PFSK-1 (cell line): ENCODE data around the gene PHF19.

ENCODE experiments used
- FOXP2 ChIP-seq: optimal IDR thresholded peaks from 2 replicates; pipeline ENCODE3; 2011; ENCODE audit warnings: borderline replicate concordance, control low read depth, inconsistent platforms; ENCODE audit not compliant: insufficient read depth; ENCODE audit errors: extremely low read length, extremely low read depth
- POLR2AphosphoS5 ChIP-seq: IDR thresholded peaks from 2 replicates; pipeline ENCODE4 v1.6.1; 2012; ENCODE audit warnings: low read depth, mild to moderate bottlenecking, control low read depth, low read length, moderate library complexity
- SIN3A ChIP-seq: IDR thresholded peaks from 2 replicates; pipeline ENCODE4 v1.6.1; 2012; ENCODE audit warnings: mild to moderate bottlenecking, low read length, moderate library complexity, borderline replicate concordance; ENCODE audit not compliant: insufficient read depth
- TAF1 ChIP-seq: IDR thresholded peaks from 2 replicates; pipeline ENCODE4 v1.6.1; 2012; ENCODE audit warnings: low read length, control low read depth, borderline replicate concordance; ENCODE audit not compliant: insufficient read depth
- TF ChIP-seq, protein P1 (sequence below), 2 experiments: IDR thresholded peaks; 2 replicates each; pipeline versions ENCODE4 v1.6.1 to v1.8.0; 2011 to 2012; ENCODE audit warnings: low read depth in 2 of 2, low read length in 2 of 2, control low read depth in 1 of 2, inconsistent platforms in 1 of 2, mild to moderate bottlenecking in 1 of 2, moderate library complexity in 1 of 2; ENCODE audit not compliant: insufficient read depth in 1 of 2

PHF19 gene

DNA sequence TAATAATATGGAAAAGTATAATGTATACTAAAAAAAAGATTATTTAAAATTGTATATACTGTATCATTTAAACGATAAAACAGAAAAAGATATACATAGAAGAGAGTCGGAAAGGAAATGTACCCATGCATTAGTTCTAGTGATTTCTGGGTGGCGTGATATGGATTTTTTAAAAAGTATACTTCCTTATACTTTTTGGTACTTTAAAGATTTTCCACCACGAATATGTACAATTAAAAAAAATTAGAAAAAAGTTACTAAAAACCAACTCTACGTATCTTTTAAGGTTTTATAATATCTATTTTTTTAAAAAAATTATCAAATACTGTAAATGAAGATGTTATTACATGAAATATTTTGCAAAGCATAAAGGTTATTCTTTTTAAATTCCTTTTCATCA, 12.3 kb downstream of the PHF19 start:
- TF ChIP-seq TAF1: no peak
- TF ChIP-seq SIN3A: no peak
- TF ChIP-seq POLR2AphosphoS5: no peak
- TF ChIP-seq, protein P1, sequence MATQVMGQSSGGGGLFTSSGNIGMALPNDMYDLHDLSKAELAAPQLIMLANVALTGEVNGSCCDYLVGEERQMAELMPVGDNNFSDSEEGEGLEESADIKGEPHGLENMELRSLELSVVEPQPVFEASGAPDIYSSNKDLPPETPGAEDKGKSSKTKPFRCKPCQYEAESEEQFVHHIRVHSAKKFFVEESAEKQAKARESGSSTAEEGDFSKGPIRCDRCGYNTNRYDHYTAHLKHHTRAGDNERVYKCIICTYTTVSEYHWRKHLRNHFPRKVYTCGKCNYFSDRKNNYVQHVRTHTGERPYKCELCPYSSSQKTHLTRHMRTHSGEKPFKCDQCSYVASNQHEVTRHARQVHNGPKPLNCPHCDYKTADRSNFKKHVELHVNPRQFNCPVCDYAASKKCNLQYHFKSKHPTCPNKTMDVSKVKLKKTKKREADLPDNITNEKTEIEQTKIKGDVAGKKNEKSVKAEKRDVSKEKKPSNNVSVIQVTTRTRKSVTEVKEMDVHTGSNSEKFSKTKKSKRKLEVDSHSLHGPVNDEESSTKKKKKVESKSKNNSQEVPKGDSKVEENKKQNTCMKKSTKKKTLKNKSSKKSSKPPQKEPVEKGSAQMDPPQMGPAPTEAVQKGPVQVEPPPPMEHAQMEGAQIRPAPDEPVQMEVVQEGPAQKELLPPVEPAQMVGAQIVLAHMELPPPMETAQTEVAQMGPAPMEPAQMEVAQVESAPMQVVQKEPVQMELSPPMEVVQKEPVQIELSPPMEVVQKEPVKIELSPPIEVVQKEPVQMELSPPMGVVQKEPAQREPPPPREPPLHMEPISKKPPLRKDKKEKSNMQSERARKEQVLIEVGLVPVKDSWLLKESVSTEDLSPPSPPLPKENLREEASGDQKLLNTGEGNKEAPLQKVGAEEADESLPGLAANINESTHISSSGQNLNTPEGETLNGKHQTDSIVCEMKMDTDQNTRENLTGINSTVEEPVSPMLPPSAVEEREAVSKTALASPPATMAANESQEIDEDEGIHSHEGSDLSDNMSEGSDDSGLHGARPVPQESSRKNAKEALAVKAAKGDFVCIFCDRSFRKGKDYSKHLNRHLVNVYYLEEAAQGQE (IDR thresholded peaks at IDR 0.05; ENCODE audit: insufficient read depth in 1 of 2, low read depth in 2 of 2, low read length in 2 of 2): no peak
- TF ChIP-seq FOXP2: no peak

DNA sequence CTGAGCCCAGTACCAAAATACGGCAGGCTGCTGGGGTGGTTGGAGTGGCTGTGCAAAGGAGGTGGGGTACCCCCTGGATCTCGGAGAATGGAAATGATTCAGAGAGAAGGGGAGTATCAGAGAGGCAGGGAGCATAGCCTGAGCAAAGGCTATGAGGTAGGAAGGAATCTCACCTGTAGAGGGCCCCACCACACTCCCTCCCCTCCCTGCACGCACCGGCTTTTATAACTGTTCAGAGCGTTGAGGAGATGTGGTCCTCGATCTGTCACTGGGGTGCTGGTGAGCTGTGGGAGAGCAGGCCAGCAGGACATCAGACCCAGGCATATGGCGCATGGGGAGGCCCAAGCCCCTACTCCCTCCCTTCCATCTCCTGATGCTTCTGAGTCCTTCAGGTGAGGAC, 13.2 kb downstream of the PHF19 start:
- no peak for TF ChIP-seq SIN3A
- no peak for TF ChIP-seq FOXP2
- no peak for TF ChIP-seq POLR2AphosphoS5
- TF ChIP-seq, protein P1 (IDR thresholded peaks at IDR 0.05; ENCODE audit: insufficient read depth in 1 of 2, low read depth in 2 of 2, low read length in 2 of 2): no peak
- TF ChIP-seq TAF1: no peak

DNA sequence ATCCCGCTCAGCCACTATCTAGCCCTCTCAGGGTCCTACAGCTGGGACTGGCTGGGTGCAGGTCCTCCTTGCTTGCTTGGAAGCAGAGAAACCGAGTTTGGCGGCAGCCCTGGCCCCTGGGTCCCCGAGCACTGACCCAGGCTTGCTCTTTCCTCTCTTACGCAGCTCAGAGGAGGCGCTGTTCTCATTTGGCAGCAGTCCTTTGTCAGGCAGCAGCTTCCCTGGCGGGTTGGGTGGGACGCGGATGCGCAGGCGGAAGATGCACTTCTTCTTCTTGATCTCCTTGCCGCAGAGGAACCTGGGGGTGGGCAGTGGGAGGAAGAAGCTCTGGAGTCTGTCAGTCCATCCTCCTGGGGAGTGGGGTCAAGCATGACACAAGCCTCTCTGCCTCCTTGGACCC, 14.5 kb downstream of the PHF19 start:
- TF ChIP-seq, protein P1 (IDR thresholded peaks at IDR 0.05; ENCODE audit: insufficient read depth in 1 of 2, low read depth in 2 of 2, low read length in 2 of 2): no peak
- no peak for TF ChIP-seq SIN3A
- TF ChIP-seq FOXP2: no peak
- TF ChIP-seq TAF1: no peak
- TF ChIP-seq POLR2AphosphoS5: no peak

DNA sequence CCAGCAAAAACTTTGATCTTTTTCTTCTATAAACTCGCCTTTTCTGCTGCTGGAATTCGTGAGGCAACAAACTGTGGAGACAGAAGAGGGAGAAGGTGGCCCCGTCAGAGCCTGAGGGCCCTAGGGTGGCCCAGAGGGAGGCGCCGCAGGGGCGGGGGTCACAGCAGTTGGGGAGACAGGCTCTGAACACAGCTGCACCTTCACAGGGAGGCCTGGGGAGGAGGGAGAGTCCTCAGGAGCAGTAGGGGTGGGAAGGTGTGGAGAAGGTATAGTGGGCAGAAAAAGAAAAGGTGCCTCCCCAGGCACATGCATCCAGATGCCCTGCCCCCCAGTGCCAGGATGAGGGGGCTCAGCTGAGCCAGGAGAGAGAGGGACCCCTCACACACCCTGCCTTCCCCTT, 15.1 kb downstream of the PHF19 start:
- no peak for TF ChIP-seq SIN3A
- TF ChIP-seq, protein P1 (IDR thresholded peaks at IDR 0.05; ENCODE audit: insufficient read depth in 1 of 2, low read depth in 2 of 2, low read length in 2 of 2): no peak

DNA sequence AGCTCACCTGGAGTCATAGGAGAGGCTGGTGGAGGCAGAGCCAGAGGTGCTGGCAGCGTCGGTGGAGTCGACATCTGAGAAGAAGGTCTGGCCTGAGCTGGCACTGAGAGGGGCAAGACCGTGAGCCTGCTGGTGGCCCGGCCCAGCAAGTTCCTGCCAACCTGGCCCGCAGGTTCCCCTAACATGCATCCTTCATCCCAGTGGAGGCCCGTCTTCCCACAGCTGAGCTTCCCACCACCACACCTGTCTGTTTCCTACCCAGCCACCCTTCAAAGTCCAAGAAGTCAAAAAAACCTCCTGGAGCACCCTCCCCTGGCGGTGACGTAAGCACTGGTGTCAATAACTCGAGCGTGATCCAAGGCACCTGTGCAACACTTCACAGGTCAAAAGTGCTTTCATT, 16.9 kb downstream of the PHF19 start:
- TF ChIP-seq TAF1 (no peak), POLR2AphosphoS5 (no peak), SIN3A (no peak), FOXP2 (no peak)
- TF ChIP-seq, protein P1 (IDR thresholded peaks at IDR 0.05; ENCODE audit: insufficient read depth in 1 of 2, low read depth in 2 of 2, low read length in 2 of 2): no peak
